Body of pancreas (tissue), 4 donors: Measurements from ENCODE around the gene NKAIN2.

Experiments used
- POLR2A ChIP-seq, 3 donors: fragments of 450-650 bp; IDR thresholded peaks; one replicate each; pipeline ENCODE4 v1.6.1; 2016; ENCODE audit warnings: antibody characterized with exemption in 3 of 3, mild to moderate bottlenecking in 2 of 3
- TF ChIP-seq, protein P1 (sequence below), 7 experiments: fragments of 450-650 bp in 4 of 7; fragments of 200-600 bp in 3 of 7; sonication (generic) in 3 of 7; IDR thresholded peaks; one replicate each; pipeline ENCODE4 v1.5.1; 2016 to 2019; ENCODE audit warnings: antibody characterized with exemption in 7 of 7

DNA sequence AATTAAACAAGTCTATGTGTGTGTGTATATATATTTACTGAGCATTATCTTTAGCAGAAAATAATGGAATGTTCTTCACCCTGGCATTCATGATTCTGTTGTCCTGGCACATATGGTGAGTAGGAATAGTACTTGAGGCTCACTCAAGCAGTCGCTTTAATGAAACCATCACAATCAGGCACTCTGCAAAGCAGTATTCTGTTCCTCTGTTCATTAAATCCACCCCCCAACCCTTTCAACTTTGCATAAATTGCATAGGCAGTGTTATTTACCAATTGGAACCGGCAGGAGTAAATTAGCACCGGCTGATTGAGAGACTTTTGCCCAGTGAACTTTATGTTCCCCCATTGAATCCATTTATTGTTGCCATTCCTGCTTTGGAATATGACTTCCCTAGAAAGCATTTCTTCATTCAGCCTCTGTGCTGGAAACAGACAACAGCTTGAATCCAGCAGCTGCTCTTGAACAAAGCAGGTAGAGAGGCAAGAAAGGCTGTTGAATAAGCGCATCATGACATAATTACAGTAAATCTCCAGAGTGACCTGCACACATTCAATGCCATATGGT is 890.6 kb downstream of the NKAIN2 start:
- TF ChIP-seq, protein P1, sequence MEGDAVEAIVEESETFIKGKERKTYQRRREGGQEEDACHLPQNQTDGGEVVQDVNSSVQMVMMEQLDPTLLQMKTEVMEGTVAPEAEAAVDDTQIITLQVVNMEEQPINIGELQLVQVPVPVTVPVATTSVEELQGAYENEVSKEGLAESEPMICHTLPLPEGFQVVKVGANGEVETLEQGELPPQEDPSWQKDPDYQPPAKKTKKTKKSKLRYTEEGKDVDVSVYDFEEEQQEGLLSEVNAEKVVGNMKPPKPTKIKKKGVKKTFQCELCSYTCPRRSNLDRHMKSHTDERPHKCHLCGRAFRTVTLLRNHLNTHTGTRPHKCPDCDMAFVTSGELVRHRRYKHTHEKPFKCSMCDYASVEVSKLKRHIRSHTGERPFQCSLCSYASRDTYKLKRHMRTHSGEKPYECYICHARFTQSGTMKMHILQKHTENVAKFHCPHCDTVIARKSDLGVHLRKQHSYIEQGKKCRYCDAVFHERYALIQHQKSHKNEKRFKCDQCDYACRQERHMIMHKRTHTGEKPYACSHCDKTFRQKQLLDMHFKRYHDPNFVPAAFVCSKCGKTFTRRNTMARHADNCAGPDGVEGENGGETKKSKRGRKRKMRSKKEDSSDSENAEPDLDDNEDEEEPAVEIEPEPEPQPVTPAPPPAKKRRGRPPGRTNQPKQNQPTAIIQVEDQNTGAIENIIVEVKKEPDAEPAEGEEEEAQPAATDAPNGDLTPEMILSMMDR (IDR thresholded peaks at IDR 0.05), result no peak
- TF ChIP-seq POLR2A (IDR thresholded peaks at IDR 0.05), result no peak
